CD14-positive monocyte (primary cell): ENCODE data around the gene TMEM109. TPM values are rescaled to one million over a fixed set of nuclear protein-coding genes. Genes with fewer than 3 reads are reported as not detected.

Experiments used
- DNase-seq, 3 donors: peaks; one replicate each; pipeline ENCODE4 v3.0.0-alpha.2; 2011 to 2022
- H2AFZ ChIP-seq: 2 replicates; pipeline ENCODE4 v1.6.0; 2012; ENCODE audit warnings: mild to moderate bottlenecking, low read depth, low read length, inconsistent platforms; ENCODE audit not compliant: insufficient read depth, poor library complexity, severe bottlenecking
- H3K27ac ChIP-seq, 2 donors: 1 replicate in 1 of 2; 2 replicates in 1 of 2; pipeline ENCODE4 v1.5.1; 2012 to 2013; ENCODE audit warnings: low read length in 2 of 2, control low read depth in 1 of 2, inconsistent platforms in 1 of 2, low read depth in 1 of 2, mild to moderate bottlenecking in 1 of 2
- H3K27me3 ChIP-seq, 2 donors: one replicate each; pipeline versions ENCODE4 v1.6.0 to v1.6.1; 2011 to 2013; ENCODE audit warnings: low read length in 2 of 2; ENCODE audit not compliant: control insufficient read depth in 2 of 2, insufficient read depth in 2 of 2
- H3K36me3 ChIP-seq, 2 donors: replicated peaks in 1 of 2; 1 replicate in 1 of 2; 2 replicates in 1 of 2; pipeline versions ENCODE4 v1.5.1 to v1.6.1; 2012 to 2013; ENCODE audit warnings: low read length in 2 of 2, control low read depth in 1 of 2, inconsistent platforms in 1 of 2, mild to moderate bottlenecking in 1 of 2; ENCODE audit not compliant: insufficient read depth in 2 of 2, control insufficient read depth in 1 of 2
- H3K4me1 ChIP-seq, 2 donors: 1 replicate in 1 of 2; 2 replicates in 1 of 2; pipeline versions ENCODE4 v1.5.1 to v1.6.1; 2012 to 2013; ENCODE audit warnings: low read length in 2 of 2, control low read depth in 1 of 2, inconsistent platforms in 1 of 2, mild to moderate bottlenecking in 1 of 2, moderate library complexity in 1 of 2; ENCODE audit not compliant: insufficient read depth in 2 of 2, control insufficient read depth in 1 of 2
- H3K4me2 ChIP-seq: replicated peaks from 2 replicates; pipeline ENCODE3; 2012; ENCODE audit warnings: low read length, moderate library complexity, mild to moderate bottlenecking; ENCODE audit not compliant: poor library complexity, severe bottlenecking; ENCODE audit errors: extremely low read depth
- H3K4me3 ChIP-seq, 3 experiments: fragments of 200-600 bp in 1 of 3; sonication (generic) in 1 of 3; replicated peaks in 1 of 3; 1 replicate in 2 of 3; 2 replicates in 1 of 3; pipeline ENCODE4 v1.5.1; 2011 to 2013; ENCODE audit warnings: low read length in 3 of 3, mild to moderate bottlenecking in 3 of 3, control low read depth in 2 of 3, low read depth in 2 of 3, inconsistent platforms in 1 of 3, moderate library complexity in 1 of 3
- H3K79me2 ChIP-seq: 2 replicates; pipeline ENCODE4 v1.6.0; 2012; ENCODE audit warnings: mild to moderate bottlenecking, control low read depth, inconsistent platforms, low read length, moderate library complexity; ENCODE audit not compliant: insufficient read depth
- H3K9ac ChIP-seq: 2 replicates; pipeline ENCODE4 v1.6.0; 2017; ENCODE audit warnings: low read length, mild to moderate bottlenecking; ENCODE audit not compliant: insufficient read depth, poor library complexity, severe bottlenecking
- H3K9me3 ChIP-seq, 2 donors: replicated peaks in 1 of 2; 1 replicate in 1 of 2; 2 replicates in 1 of 2; pipeline versions ENCODE4 v1.5.1 to v1.6.1; 2012 to 2013; ENCODE audit warnings: low read length in 2 of 2, control low read depth in 1 of 2; ENCODE audit not compliant: control insufficient read depth in 1 of 2, insufficient read depth in 1 of 2
- H4K20me1 ChIP-seq: 2 replicates; pipeline ENCODE4 v1.6.0; 2012; ENCODE audit warnings: mild to moderate bottlenecking, low read length, control low read depth, moderate library complexity; ENCODE audit not compliant: insufficient read depth
- H3K27ac Mint-ChIP-seq, 7 donors: one replicate each; pipeline ENCODE4 v1.8.0; 2020; ENCODE audit warnings: mild to moderate bottlenecking in 7 of 7, mixed read lengths in 7 of 7, moderate library complexity in 6 of 7, inconsistent platforms in 2 of 7
- H3K27me3 Mint-ChIP-seq, 3 donors: one replicate each; pipeline ENCODE4 v1.8.0; 2021 to 2022; ENCODE audit warnings: low read depth in 3 of 3, mild to moderate bottlenecking in 3 of 3, mixed read lengths in 3 of 3, moderate library complexity in 3 of 3, inconsistent platforms in 1 of 3
- H3K36me3 Mint-ChIP-seq, 2 donors: one replicate each; pipeline ENCODE4 v1.8.0; 2020; ENCODE audit warnings: mixed read lengths in 2 of 2, inconsistent platforms in 1 of 2, mild to moderate bottlenecking in 1 of 2
- H3K4me1 Mint-ChIP-seq: one replicate; pipeline ENCODE4 v1.8.0; 2020; ENCODE audit warnings: mild to moderate bottlenecking, mixed read lengths
- H3K4me3 Mint-ChIP-seq, 2 donors: one replicate each; pipeline ENCODE4 v1.8.0; 2020; ENCODE audit warnings: mild to moderate bottlenecking in 2 of 2, mixed read lengths in 2 of 2, moderate library complexity in 1 of 2
- H3K9me3 Mint-ChIP-seq, 7 donors: one replicate each; pipeline ENCODE4 v1.8.0; 2020 to 2022; ENCODE audit warnings: mixed read lengths in 7 of 7, mild to moderate bottlenecking in 6 of 7, moderate library complexity in 6 of 7, inconsistent platforms in 2 of 7
- CTCF ChIP-seq: fragments of 200-600 bp; IDR thresholded peaks from one replicate; pipeline ENCODE4 v1.8.0; 2022; ENCODE audit warnings: antibody characterized with exemption, mild to moderate bottlenecking
- WGBS: methylation state at CpG from one replicate; pipeline ENCODE4 v1.1.5; 2013; ENCODE audit warnings: missing lambda C conversion rate; ENCODE audit not compliant: insufficient coverage; 5-methylcytosine and 5-hydroxymethylcytosine counted together
- intact Hi-C, 2 donors: fragments of 100-400 bp; cut with micrococcal nuclease; formaldehyde crosslinking; loops; one replicate each; pipeline versions ENCODE4 v1.15.0 to v1.15.1; 2023
- polyA plus RNA-seq, 3 donors: library from polyadenylated mRNA; depleted of rRNA in 1 of 3; unstranded in 2 of 3; stranded (reverse) in 1 of 3; fragments of 300-500 nt in 2 of 3; fragments of >200 nt in 1 of 3; fragmentation: Illumina TruSeq in 2 of 3; gene quantifications; 1 replicate in 2 of 3; 2 replicates in 1 of 3; pipeline ENCODE4 v1.2.3, GENCODE V29; 2012 to 2021

The TMEM109 gene
- polyA plus RNA-seq, 3 donors = 22.7 to 112 (median 110) TPM

GRCh38 chr11:60916669-60917206 lies 2.8 kb downstream of the TMEM109 start:
- intact Hi-C loops = loop anchor here in 1 of 2 donors (5.0 kb wide), 1 partner anchor 36 kb away; the partner anchor contains the start of gene SLC15A3
- H3K4me2 ChIP-seq = no peak overlapping the region
- H3K9me3 Mint-ChIP-seq = no peaks in the 10 kb centered on the region

GRCh38 chr11:60917267-60917666 lies 3.3 kb downstream of the TMEM109 start:
- no peak overlapping the region for H3K27ac ChIP-seq
- Mint-ChIP-seq H3K27ac (peak overlapping the region in 2 of 7 donors; percentile 37 to 44), H3K36me3 (peaks cover 28 to 35% of the 10 kb centered on the region in 2 donors), H3K4me1 (peaks cover 59% of the 10 kb centered on the region), H3K9me3 (no peaks in the 10 kb centered on the region), H3K4me3 (no peak overlapping the region), H3K27me3 (peaks cover 2 to 5% (median 3%) of the 10 kb centered on the region in 3 donors)
- DNase-seq = no peak
- H3K9me3 ChIP-seq = no peaks in the 10 kb centered on the region
- H4K20me1 ChIP-seq = peaks cover 25% of the 10 kb centered on the region
- H3K4me1 ChIP-seq = peaks cover 63 to 66% of the 10 kb centered on the region in 2 donors
- peaks cover 22 to 25% of the 10 kb centered on the region in 2 donors for H3K36me3 ChIP-seq
- H3K4me2 ChIP-seq = no peak overlapping the region
- H3K27me3 ChIP-seq = no peaks in the 10 kb centered on the region
- WGBS = 100% methylated on average over 1 of the region's 1 CpG
- H3K4me3 ChIP-seq = no peak overlapping the region
- H3K9ac ChIP-seq = no peak overlapping the region
- H2AFZ ChIP-seq = no peak overlapping the region
- peaks cover 55% of the 10 kb centered on the region for H3K79me2 ChIP-seq
- TF ChIP-seq CTCF = no peak
- intact Hi-C loops = loop anchor here in 1 of 2 donors (5.0 kb wide), 1 partner anchor 35 kb away; the partner anchor contains the start of gene SLC15A3

More at GRCh38 chr11:60916669-60917206, 2.8 kb downstream of the TMEM109 start:
- no peaks in the 10 kb centered on the region for H3K27me3 ChIP-seq
- H3K27ac ChIP-seq = no peak overlapping the region
- H4K20me1 ChIP-seq = peaks cover 25% of the 10 kb centered on the region
- H3K27ac Mint-ChIP-seq = no peak overlapping the region
- no peak for TF ChIP-seq CTCF
- WGBS = 100% methylated on average over 3 of the region's 3 CpGs
- no peak overlapping the region for H3K4me3 ChIP-seq
- H3K27me3 Mint-ChIP-seq = peaks cover under 1 to 5% (median 2%) of the 10 kb centered on the region in 3 donors
- peaks cover 65 to 66% of the 10 kb centered on the region in 2 donors for H3K4me1 ChIP-seq
- H2AFZ ChIP-seq = no peak overlapping the region
- H3K9me3 ChIP-seq = no peaks in the 10 kb centered on the region
- no peak for DNase-seq
- no peak overlapping the region for H3K9ac ChIP-seq
- peaks cover 23 to 29% of the 10 kb centered on the region in 2 donors for H3K36me3 Mint-ChIP-seq
- H3K36me3 ChIP-seq = peaks cover 17 to 20% of the 10 kb centered on the region in 2 donors
- H3K4me1 Mint-ChIP-seq = peaks cover 64% of the 10 kb centered on the region
- H3K79me2 ChIP-seq = peaks cover 55% of the 10 kb centered on the region
- no peak overlapping the region for H3K4me3 Mint-ChIP-seq
